ENCODE results near the gene RPTOR.

The RPTOR gene

GRCh38 chr17:80703142-80703478, 158.5 kb downstream of the RPTOR start:
- in situ Hi-C loops (cut with HindIII; ENCODE audit: low pct_ligation_motif_present, low sequenced_read_pairs) = no loop called here
- DNase-seq = no peak

DNA sequence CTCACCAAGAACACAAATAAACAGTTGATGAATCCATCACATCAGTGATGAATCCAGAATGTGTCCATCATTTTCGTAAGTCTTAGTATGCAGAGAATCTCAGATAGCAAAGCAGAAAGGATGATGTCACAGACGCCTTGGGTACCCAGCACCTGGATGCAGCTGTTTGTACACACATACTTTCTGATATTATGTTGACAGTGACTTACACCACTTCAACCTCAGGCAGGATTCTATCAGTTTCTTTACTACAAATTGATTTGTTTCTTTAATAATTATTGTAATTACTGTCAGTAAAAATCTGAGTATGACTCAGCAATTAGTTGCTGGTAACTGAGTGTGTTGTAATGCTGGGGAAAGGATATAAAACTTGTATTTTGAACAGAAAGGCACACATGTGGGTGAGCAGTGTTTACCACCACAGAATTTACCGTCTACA, 159.8 kb downstream of the RPTOR start:
- Histone ChIP-seq H3K27ac (no peak overlapping the region), H3K4me3 (ENCODE audit: low read depth, low read length) (no peak overlapping the region), H3K36me3 (replicated peaks) (peaks cover 4% of the 10 kb centered on the region), H3K27me3 (replicated peaks) (no peaks in the 10 kb centered on the region)
- in situ Hi-C loops (cut with HindIII; ENCODE audit: low pct_ligation_motif_present, low sequenced_read_pairs) = no loop called here
- DNase-seq = no peak
- no peak for TF ChIP-seq CTCF (IDR thresholded peaks at IDR 0.05; ENCODE audit: low read depth, low read length, missing control alignments)

More at GRCh38 chr17:80703142-80703478, 158.5 kb downstream of the RPTOR start:
- Histone ChIP-seq H3K27ac (no peak overlapping the region), H3K36me3 (replicated peaks) (peaks cover 4% of the 10 kb centered on the region), H3K27me3 (replicated peaks) (no peaks in the 10 kb centered on the region), H3K4me3 (ENCODE audit: low read depth, low read length) (no peak overlapping the region)
- no peak for TF ChIP-seq CTCF (IDR thresholded peaks at IDR 0.05; ENCODE audit: low read depth, low read length, missing control alignments)

- no peaks in the 10 kb centered on the region for H3K27me3 ChIP-seq (replicated peaks)
- DNase-seq = no peak
- TF ChIP-seq CTCF (IDR thresholded peaks at IDR 0.05; ENCODE audit: low read depth, low read length, missing control alignments) = no peak
- peaks cover 4% of the 10 kb centered on the region for H3K36me3 ChIP-seq (replicated peaks)
- H3K4me3 ChIP-seq (ENCODE audit: low read depth, low read length) = no peak overlapping the region
- H3K27ac ChIP-seq = no peak overlapping the region
- in situ Hi-C loops (cut with HindIII; ENCODE audit: low pct_ligation_motif_present, low sequenced_read_pairs) = no loop called here
Observed at GRCh38 chr17:80704894-80705293, 160.3 kb downstream of the RPTOR start.

GRCh38 chr17:80705988-80706387, 161.3 kb downstream of the RPTOR start:
- Histone ChIP-seq H3K27ac (no peak overlapping the region), H3K27me3 (replicated peaks) (no peaks in the 10 kb centered on the region), H3K4me3 (ENCODE audit: low read depth, low read length) (no peak overlapping the region), H3K36me3 (replicated peaks) (peaks cover 4% of the 10 kb centered on the region)
- in situ Hi-C loops (cut with HindIII; ENCODE audit: low pct_ligation_motif_present, low sequenced_read_pairs) = no loop called here
- TF ChIP-seq CTCF (IDR thresholded peaks at IDR 0.05; ENCODE audit: low read depth, low read length, missing control alignments) = no peak
- DNase-seq = no peak

DNA sequence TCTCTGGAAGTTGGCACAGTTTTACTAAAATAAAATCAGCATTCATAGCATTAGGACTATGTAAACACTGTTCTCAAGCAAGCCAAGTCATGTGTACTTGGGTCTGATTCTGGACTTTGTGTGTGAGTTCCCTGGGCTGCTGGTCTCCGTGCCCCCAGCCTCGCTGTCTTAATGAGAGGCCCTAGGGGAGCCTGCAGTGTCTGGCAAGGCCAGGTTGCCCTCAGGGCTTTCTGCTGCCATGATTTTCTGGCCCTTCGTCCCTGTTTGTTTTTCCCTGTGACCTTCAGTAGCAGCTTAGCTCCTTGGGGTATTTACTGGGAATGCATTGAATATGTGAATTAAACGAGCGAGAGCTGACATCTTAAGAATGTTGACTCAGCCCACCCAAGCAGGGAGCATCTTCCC, 161.8 kb downstream of the RPTOR start:
- no peak overlapping the region for H3K4me3 ChIP-seq (ENCODE audit: low read depth, low read length)
- H3K27ac ChIP-seq = no peak overlapping the region
- no peak for TF ChIP-seq CTCF (IDR thresholded peaks at IDR 0.05; ENCODE audit: low read depth, low read length, missing control alignments)
- no peaks in the 10 kb centered on the region for H3K27me3 ChIP-seq (replicated peaks)
- no peak for DNase-seq
- H3K36me3 ChIP-seq (replicated peaks) = peaks cover 4% of the 10 kb centered on the region
- in situ Hi-C loops (cut with HindIII; ENCODE audit: low pct_ligation_motif_present, low sequenced_read_pairs) = no loop called here

DNA sequence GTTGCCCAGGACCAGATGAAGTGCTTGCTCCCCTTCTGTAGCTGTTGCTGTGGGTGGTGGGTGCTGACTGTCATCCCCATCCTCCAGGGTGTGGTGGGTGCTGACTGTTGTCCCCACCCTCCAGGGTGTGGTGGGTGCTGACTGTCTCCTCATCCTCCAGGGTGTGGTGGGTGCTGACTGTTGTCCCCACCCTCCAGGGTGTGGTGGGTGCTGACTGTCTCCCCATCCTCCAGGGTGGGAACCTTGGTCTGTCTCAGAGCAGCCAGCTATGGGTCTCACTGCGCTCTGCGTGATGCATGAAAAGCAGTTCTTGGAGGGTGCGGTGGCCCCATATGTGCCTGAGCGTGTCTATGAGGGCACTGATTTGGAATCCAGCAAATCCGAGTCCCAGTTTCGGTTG, 163.8 kb downstream of the RPTOR start:
- Histone ChIP-seq H3K27me3 (replicated peaks) (no peaks in the 10 kb centered on the region), H3K27ac (no peak overlapping the region), H3K36me3 (replicated peaks) (peaks cover 4% of the 10 kb centered on the region), H3K4me3 (ENCODE audit: low read depth, low read length) (no peak overlapping the region)
- no peak for DNase-seq
- TF ChIP-seq CTCF (IDR thresholded peaks at IDR 0.05; ENCODE audit: low read depth, low read length, missing control alignments) = no peak
- in situ Hi-C loops (cut with HindIII; ENCODE audit: low pct_ligation_motif_present, low sequenced_read_pairs) = no loop called here
